Endodermal cell (in vitro differentiated cells): ENCODE measurements around the gene LAIR1. TPM values are rescaled to one million over a fixed set of nuclear protein-coding genes. Genes with fewer than 3 reads are reported as not detected.

ENCODE experiments used
- DNase-seq: peaks from one replicate; pipeline ENCODE4 v3.0.0-alpha.2; 2017
- H3K27ac ChIP-seq: 2 replicates; pipeline ENCODE4 v1.5.1; 2013; ENCODE audit warnings: mild to moderate bottlenecking, low read depth, low read length, moderate library complexity
- H3K27me3 ChIP-seq: 2 replicates; pipeline ENCODE4 v1.6.1; 2013; ENCODE audit warnings: mild to moderate bottlenecking, low read length, moderate library complexity; ENCODE audit not compliant: insufficient read depth, control insufficient read depth, poor library complexity, severe bottlenecking
- H3K36me3 ChIP-seq: 2 replicates; pipeline ENCODE4 v1.7.0; 2013; ENCODE audit warnings: mild to moderate bottlenecking, low read length, moderate library complexity; ENCODE audit not compliant: control insufficient read depth, insufficient read depth
- H3K4me1 ChIP-seq: one replicate; pipeline ENCODE4 v1.7.0; 2013; ENCODE audit warnings: low read length; ENCODE audit not compliant: control insufficient read depth, insufficient read depth
- H3K4me3 ChIP-seq: 2 replicates; pipeline ENCODE4 v1.5.1; 2013; ENCODE audit warnings: mild to moderate bottlenecking, low read length, moderate library complexity
- H3K9ac ChIP-seq: 2 replicates; pipeline ENCODE4 v1.6.1; 2013; ENCODE audit warnings: mild to moderate bottlenecking, low read length, moderate library complexity; ENCODE audit not compliant: poor library complexity, severe bottlenecking; ENCODE audit errors: extremely low read depth
- H3K9me3 ChIP-seq: 2 replicates; pipeline ENCODE4 v1.6.1; 2013; ENCODE audit warnings: mild to moderate bottlenecking, low read length, moderate library complexity; ENCODE audit not compliant: control insufficient read depth
- H3K27ac Mint-ChIP-seq: 2 replicates; pipeline ENCODE4 v1.8.0; 2020; ENCODE audit warnings: mixed read lengths
- H3K27me3 Mint-ChIP-seq: 2 replicates; pipeline ENCODE4 v1.8.0; 2021; ENCODE audit warnings: mild to moderate bottlenecking, mixed read lengths; ENCODE audit not compliant: insufficient read depth
- H3K36me3 Mint-ChIP-seq: 2 replicates; pipeline ENCODE4 v1.8.0; 2020; ENCODE audit warnings: low read depth, mixed read lengths
- H3K4me1 Mint-ChIP-seq: 2 replicates; pipeline ENCODE4 v1.8.0; 2020; ENCODE audit warnings: mixed read lengths
- H3K4me3 Mint-ChIP-seq: 2 replicates; pipeline ENCODE4 v1.8.0; 2020; ENCODE audit warnings: mild to moderate bottlenecking, moderate library complexity, mixed read lengths
- H3K9me3 Mint-ChIP-seq: 2 replicates; pipeline ENCODE4 v1.8.0; 2020; ENCODE audit warnings: mild to moderate bottlenecking, mixed read lengths
- WGBS, 2 experiments: methylation state at CpG; one replicate each; pipeline versions ENCODE4 v1.1.5 to v1.1.7; 2013; ENCODE audit warnings: missing lambda C conversion rate in 2 of 2, mixed read lengths in 1 of 2; ENCODE audit not compliant: insufficient coverage in 1 of 2, insufficient read length in 1 of 2; 5-methylcytosine and 5-hydroxymethylcytosine counted together
- total RNA-seq, 2 donors: library from RNA; stranded (reverse); fragmentation: NEBNext Ultra II Directional in 1 of 2; extraction: Animal tissue kit (Norgen Biotek cat#: 25700) in 1 of 2; gene quantifications; 2 replicates in 1 of 2; 3 replicates in 1 of 2; pipeline ENCODE4 v1.2.1, GENCODE V29; 2021
- TF ChIP-seq, protein P1 (sequence below): fragments of 200-600 bp; sonication (generic); conservative IDR thresholded peaks from 2 replicates; pipeline ENCODE4 v1.5.0; 2021; ENCODE audit warnings: antibody characterized with exemption, mild to moderate bottlenecking

Gene LAIR1
- total RNA-seq, 2 donors from 2014 or later, result not detected

DNA sequence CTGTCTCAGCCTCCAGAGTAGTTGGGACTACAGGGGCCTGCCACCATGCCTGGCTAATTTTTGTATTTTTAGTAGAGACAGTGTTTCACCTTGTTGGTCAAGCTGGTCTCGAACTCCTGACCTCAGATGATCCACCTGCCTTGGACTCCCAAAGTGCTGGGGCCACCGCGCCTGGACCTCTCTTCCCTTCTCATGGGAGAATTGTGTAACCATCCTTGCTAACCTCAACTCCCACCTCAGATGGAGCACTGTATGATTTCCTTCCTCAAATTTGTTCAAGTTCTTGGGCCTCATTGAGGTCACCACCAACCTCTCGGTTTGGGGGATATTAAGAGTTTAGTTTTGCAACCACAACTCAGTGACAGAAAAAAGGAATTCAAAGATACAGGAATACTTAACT, 62.5 kb downstream of the LAIR1 start:
- H3K27ac ChIP-seq, result no peak overlapping the region
- 79 to 85% methylated on average over 3 to 4 of the region's 4 CpGs for WGBS, 2 experiments
- H3K9me3 ChIP-seq, result no peaks in the 10 kb centered on the region
- DNase-seq, result no peak
- Mint-ChIP-seq H3K36me3 (no peaks in the 10 kb centered on the region), H3K9me3 (peaks cover 7% of the 10 kb centered on the region), H3K4me1 (no peaks in the 10 kb centered on the region), H3K4me3 (no peak overlapping the region), H3K27ac (no peak overlapping the region), H3K27me3 (peaks cover 26% of the 10 kb centered on the region)
- no peak overlapping the region for H3K4me3 ChIP-seq
- TF ChIP-seq, protein P1, sequence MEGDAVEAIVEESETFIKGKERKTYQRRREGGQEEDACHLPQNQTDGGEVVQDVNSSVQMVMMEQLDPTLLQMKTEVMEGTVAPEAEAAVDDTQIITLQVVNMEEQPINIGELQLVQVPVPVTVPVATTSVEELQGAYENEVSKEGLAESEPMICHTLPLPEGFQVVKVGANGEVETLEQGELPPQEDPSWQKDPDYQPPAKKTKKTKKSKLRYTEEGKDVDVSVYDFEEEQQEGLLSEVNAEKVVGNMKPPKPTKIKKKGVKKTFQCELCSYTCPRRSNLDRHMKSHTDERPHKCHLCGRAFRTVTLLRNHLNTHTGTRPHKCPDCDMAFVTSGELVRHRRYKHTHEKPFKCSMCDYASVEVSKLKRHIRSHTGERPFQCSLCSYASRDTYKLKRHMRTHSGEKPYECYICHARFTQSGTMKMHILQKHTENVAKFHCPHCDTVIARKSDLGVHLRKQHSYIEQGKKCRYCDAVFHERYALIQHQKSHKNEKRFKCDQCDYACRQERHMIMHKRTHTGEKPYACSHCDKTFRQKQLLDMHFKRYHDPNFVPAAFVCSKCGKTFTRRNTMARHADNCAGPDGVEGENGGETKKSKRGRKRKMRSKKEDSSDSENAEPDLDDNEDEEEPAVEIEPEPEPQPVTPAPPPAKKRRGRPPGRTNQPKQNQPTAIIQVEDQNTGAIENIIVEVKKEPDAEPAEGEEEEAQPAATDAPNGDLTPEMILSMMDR, result no peak
- no peaks in the 10 kb centered on the region for H3K36me3 ChIP-seq
- H3K27me3 ChIP-seq, result peaks cover 7% of the 10 kb centered on the region
- no peaks in the 10 kb centered on the region for H3K4me1 ChIP-seq
- H3K9ac ChIP-seq, result no peak overlapping the region

Other genes with a start within 250 kb of the LAIR1 start
- 10 to 100 TPM; 19.5 to 21.6 TPM for gene TFPT, start 249.3 kb downstream of the LAIR1 start, total RNA-seq
- gene PRPF31, start 249.2 kb downstream of the LAIR1 start, total RNA-seq, result 10 to 100 TPM; 79.0 to 85.5 TPM
- 10 to 100 TPM; 78.9 to 82.7 TPM for gene CNOT3, start 227.2 kb downstream of the LAIR1 start, total RNA-seq
- gene LENG1, start 205.2 kb downstream of the LAIR1 start, total RNA-seq, result 1 to 10 TPM; 3.6 to 4.0 TPM
- 10 to 100 TPM; 32.7 to 46.6 TPM for gene TMC4, start 191.8 kb downstream of the LAIR1 start, total RNA-seq
- gene MBOAT7, start 175.4 kb downstream of the LAIR1 start, total RNA-seq, result 100 to 1,000 TPM; 126 to 131 TPM
- gene TSEN34, start 173.6 kb downstream of the LAIR1 start, total RNA-seq, result 10 to 100 TPM; 26.0 to 27.5 TPM
- 1,000 to 10,000 TPM; 1,302 to 1,460 TPM for gene RPS9, start 164.1 kb downstream of the LAIR1 start, total RNA-seq
- not detected for gene LILRB3, start 141.9 kb downstream of the LAIR1 start, total RNA-seq
- gene LILRA6, start 122.1 kb downstream of the LAIR1 start, total RNA-seq, result not detected
- not detected for gene LILRB5, start 107.7 kb downstream of the LAIR1 start, total RNA-seq
- gene LILRB2, start 83.8 kb downstream of the LAIR1 start, total RNA-seq, result not detected
- not detected for gene LILRA5, start 51.8 kb downstream of the LAIR1 start, total RNA-seq
- gene LILRA4, start 25.8 kb downstream of the LAIR1 start, total RNA-seq, result not detected
- gene TTYH1, start 50.5 kb upstream of the LAIR1 start, total RNA-seq, result 1 to 10 TPM; 1.0 to 2.0 TPM
- 100 to 1,000 TPM; 139 to 171 TPM for gene LENG8, start 84.3 kb upstream of the LAIR1 start, total RNA-seq
- gene LENG9, start 98.8 kb upstream of the LAIR1 start, total RNA-seq, result 1 to 10 TPM; 2.5 to 3.5 TPM
- under 1 TPM in 1 of 2 donors, not detected in 1; 0.49 TPM for gene CDC42EP5, start 108.4 kb upstream of the LAIR1 start, total RNA-seq
- gene LAIR2, start 137.9 kb upstream of the LAIR1 start, total RNA-seq, result not detected
- gene LILRA2, start 208.9 kb upstream of the LAIR1 start, total RNA-seq, result not detected
- gene LILRA1, start 228.7 kb upstream of the LAIR1 start, total RNA-seq, result not detected